T-cell (primary cell): ENCODE data around the gene OSBPL1A. TPM values are rescaled to one million over a fixed set of nuclear protein-coding genes. Genes with fewer than 3 reads are reported as not detected.
"Not testable (repeated sequence)": the region's sequence is repeated elsewhere in the genome, so short reads cannot be mapped to it uniquely, and the experiment has no call there.

Source experiments
- ATAC-seq, 4 experiments: fragments of 200-7000 bp in 3 of 4; fragments of 150-1000 bp in 1 of 4; cut with Tn5 transposase; replicated peaks in 1 of 4; 1 replicate in 3 of 4; 2 replicates in 1 of 4; pipeline ENCODE4 v1.10.0; 2021; ENCODE audit warnings: moderate library complexity in 3 of 4, mild to moderate bottlenecking in 2 of 4, moderate number of reproducible peaks in 1 of 4
- CTCF ChIA-PET, 2 donors: fragments of 300-600 bp; sonication (Branson Sonifier 250); formaldehyde crosslinking; loops; one replicate each; lab custom pipeline; 2022; ENCODE audit warnings: antibody characterized with exemption in 2 of 2; lab: Charles Lee
- POLR2A ChIA-PET, 2 donors: fragments of 300-600 bp; sonication (Branson Sonifier 250); formaldehyde crosslinking; loops; one replicate each; lab custom pipeline; 2022; ENCODE audit warnings: antibody characterized with exemption in 2 of 2; lab: Charles Lee
- DNase-seq, 35 experiments: peaks; one replicate each; pipeline versions ENCODE4 v3.0.0 to v3.0.0-alpha.2; 2013 to 2023
- H3K27ac ChIP-seq: one replicate; pipeline ENCODE4 v1.5.1; 2013; ENCODE audit warnings: low read length
- H3K27me3 ChIP-seq, 2 experiments: replicated peaks in 1 of 2; 1 replicate in 1 of 2; 2 replicates in 1 of 2; pipeline versions ENCODE4 v1.6.1 to v1.7.0; 2013; ENCODE audit warnings: low read length in 1 of 2, mixed read lengths in 1 of 2; ENCODE audit not compliant: control insufficient read depth in 2 of 2, insufficient read depth in 2 of 2; ENCODE audit errors: extremely low read depth in 1 of 2
- H3K36me3 ChIP-seq, 2 donors: 1 replicate in 1 of 2; 2 replicates in 1 of 2; pipeline versions ENCODE4 v1.6.1 to v1.7.0; 2013; ENCODE audit warnings: low read length in 1 of 2; ENCODE audit not compliant: control insufficient read depth in 2 of 2, insufficient read depth in 1 of 2; ENCODE audit errors: extremely low read depth in 1 of 2
- H3K4me1 ChIP-seq, 2 experiments: 1 replicate in 1 of 2; 2 replicates in 1 of 2; pipeline versions ENCODE4 v1.6.1 to v1.7.0; 2013; ENCODE audit warnings: low read length in 2 of 2, mixed read lengths in 1 of 2; ENCODE audit not compliant: insufficient read depth in 2 of 2, control insufficient read depth in 1 of 2; ENCODE audit errors: extremely low read depth in 1 of 2
- H3K4me3 ChIP-seq, 2 donors: 1 replicate in 1 of 2; 2 replicates in 1 of 2; pipeline versions ENCODE4 v1.5.1 to v1.7.0; 2013; ENCODE audit warnings: mild to moderate bottlenecking in 2 of 2, low read length in 1 of 2, moderate library complexity in 1 of 2; ENCODE audit not compliant: control insufficient read depth in 1 of 2; ENCODE audit errors: extremely low read depth in 1 of 2
- H3K9me3 ChIP-seq: 2 replicates; pipeline ENCODE4 v1.7.0; 2013
- H3K27ac Mint-ChIP-seq, 2 donors: one replicate each; pipeline ENCODE4 v1.8.0; 2020 to 2021; ENCODE audit warnings: mild to moderate bottlenecking in 2 of 2, mixed read lengths in 2 of 2
- H3K27me3 Mint-ChIP-seq, 2 donors: one replicate each; pipeline ENCODE4 v1.8.0; 2021 to 2022; ENCODE audit warnings: mixed read lengths in 2 of 2
- H3K36me3 Mint-ChIP-seq: one replicate; pipeline ENCODE4 v1.8.0; 2021; ENCODE audit warnings: mixed read lengths
- H3K4me1 Mint-ChIP-seq, 3 donors: one replicate each; pipeline ENCODE4 v1.8.0; 2020 to 2022; ENCODE audit warnings: mixed read lengths in 3 of 3, mild to moderate bottlenecking in 1 of 3
- H3K4me3 Mint-ChIP-seq, 3 donors: one replicate each; pipeline ENCODE4 v1.8.0; 2020 to 2022; ENCODE audit warnings: mild to moderate bottlenecking in 3 of 3, mixed read lengths in 3 of 3, moderate library complexity in 3 of 3
- H3K9me3 Mint-ChIP-seq, 3 donors: one replicate each; pipeline ENCODE4 v1.8.0; 2020 to 2022; ENCODE audit warnings: mixed read lengths in 3 of 3
- WGBS: methylation state at CpG from one replicate; pipeline ENCODE4 v1.1.5; 2013; ENCODE audit warnings: missing lambda C conversion rate; ENCODE audit not compliant: insufficient coverage; 5-methylcytosine and 5-hydroxymethylcytosine counted together
- total RNA-seq, 35 experiments: library from RNA in 6 of 35; stranded (reverse) in 6 of 35; fragments of 120-200 nt in 1 of 35; gene quantifications; one replicate each; pipeline versions ENCODE4 v1.2.1 to v1.2.4 and lab custom pipeline; 2013 to 2026

OSBPL1A gene
- total RNA-seq, 5 donors from 2014 or later (not counting 1 experiment from before 2014, with no cell fraction given), result 3.3 to 6.4 (median 4.0) TPM

DNA sequence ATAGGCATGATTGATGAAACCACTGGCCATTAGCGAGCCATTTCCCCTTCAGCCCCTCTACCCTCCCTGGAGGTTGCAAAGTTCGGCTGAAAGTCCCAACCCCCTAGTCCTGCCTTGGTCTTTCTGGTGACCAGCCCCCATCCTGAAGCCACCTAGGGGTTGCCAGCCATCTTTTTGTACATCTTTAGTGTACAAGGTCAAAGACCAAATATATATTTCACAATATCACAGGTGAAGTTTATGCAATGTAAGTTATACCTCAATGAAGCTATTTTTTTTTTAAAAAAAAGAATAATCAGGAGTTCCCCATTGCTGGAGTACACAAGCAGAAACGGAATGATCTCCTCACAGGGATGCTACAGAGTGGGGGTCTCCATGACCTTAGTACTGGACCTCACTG, 31.3 kb downstream of the OSBPL1A start:
- Mint-ChIP-seq H3K9me3 (no peaks in the 10 kb centered on the region), H3K4me3 (no peak overlapping the region), H3K27ac (no peak overlapping the region), H3K36me3 (peaks cover 3% of the 10 kb centered on the region), H3K4me1 (peaks cover 15 to 19% (median 15%) of the 10 kb centered on the region in 3 donors), H3K27me3 (no peaks in the 10 kb centered on the region)
- no peak overlapping the region for H3K27ac ChIP-seq
- POLR2A ChIA-PET, result no interaction called here
- H3K27me3 ChIP-seq, result no peaks in the 10 kb centered on the region
- H3K4me1 ChIP-seq, result peaks cover 4 to 5% of the 10 kb centered on the region in 2 experiments
- CTCF ChIA-PET, result interaction anchor here in 1 of 2 donors (0.5 to 1.3 kb wide), 2 partner anchors 13 to 123 kb away, joined by 3 read pairs; no protein-coding TSS in a partner anchor
- no peaks in the 10 kb centered on the region for H3K9me3 ChIP-seq
- ATAC-seq (no peak), DNase-seq (no peak)
- WGBS, result 75% methylated on average over 2 of the region's 3 CpGs
- no peak overlapping the region for H3K4me3 ChIP-seq
- no peaks in the 10 kb centered on the region for H3K36me3 ChIP-seq

DNA sequence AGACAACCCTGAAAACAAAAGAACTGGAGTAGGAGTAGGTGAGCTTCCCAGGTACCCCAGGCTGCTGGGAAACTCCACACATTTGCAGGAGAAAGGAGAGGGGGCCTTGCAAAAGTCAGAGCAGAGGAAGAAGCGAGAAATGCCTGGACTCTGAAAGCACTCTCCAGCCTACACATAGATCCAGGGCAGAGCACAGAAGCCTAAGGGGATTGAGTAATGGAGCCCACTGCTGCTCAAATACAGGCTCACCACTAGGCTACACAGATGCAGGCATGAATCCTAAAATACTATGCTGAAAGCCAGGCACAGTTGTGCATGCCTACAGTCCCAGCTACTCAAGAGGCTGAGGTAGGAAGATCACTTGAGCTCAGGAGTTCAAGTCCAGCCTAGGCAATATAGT, 33.4 kb downstream of the OSBPL1A start:
- CTCF ChIA-PET, result no interaction called here
- no CpG with 5 or more reads among the region's 1 CpG for WGBS
- ATAC-seq (no peak), DNase-seq (no peak)
- POLR2A ChIA-PET, result interaction anchor here in 1 of 2 donors (0.7 kb wide), 1 partner anchor 477 kb away, joined by 3 read pairs; no protein-coding TSS in a partner anchor
- Histone ChIP-seq H3K9me3 (no peaks in the 10 kb centered on the region), H3K27me3 (no peaks in the 10 kb centered on the region), H3K4me3 (no peak overlapping the region), H3K27ac (no peak overlapping the region), H3K4me1 (peaks cover 2 to 5% of the 10 kb centered on the region in 2 experiments), H3K36me3 (no peaks in the 10 kb centered on the region)
- no peak overlapping the region for H3K4me3 Mint-ChIP-seq
- no peaks in the 10 kb centered on the region for H3K27me3 Mint-ChIP-seq
- H3K36me3 Mint-ChIP-seq, result peaks cover 3% of the 10 kb centered on the region
- no peak overlapping the region for H3K27ac Mint-ChIP-seq
- H3K4me1 Mint-ChIP-seq, result peaks cover 8 to 10% (median 10%) of the 10 kb centered on the region in 3 donors
- H3K9me3 Mint-ChIP-seq, result no peaks in the 10 kb centered on the region

DNA sequence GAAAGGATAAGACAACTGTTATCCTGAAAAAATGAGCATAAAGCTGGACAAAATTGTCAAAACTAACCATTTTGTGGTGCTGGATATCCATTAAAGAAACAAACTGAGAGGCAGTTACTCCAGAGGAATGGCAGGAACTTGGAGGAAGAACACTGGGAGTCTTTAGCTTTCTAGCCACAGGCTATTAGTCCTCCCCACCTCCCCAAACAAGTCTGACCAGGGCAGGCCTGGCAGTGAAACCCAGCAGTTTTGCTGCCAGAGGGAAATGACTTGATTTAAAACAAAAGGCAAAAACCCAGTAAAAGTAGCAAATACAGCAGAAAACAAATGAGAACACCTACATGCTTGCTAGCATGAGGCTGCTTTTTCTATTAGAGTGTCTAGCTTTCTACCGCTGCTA, 34.9 kb downstream of the OSBPL1A start:
- ChIA-PET POLR2A (no interaction called here), CTCF (interaction anchor here (1.5 to 5.3 kb wide), 3 partner anchors 13 to 126 kb away, joined by 3 to 30 read pairs (median 13); no protein-coding TSS in a partner anchor)
- no peak overlapping the region for H3K4me3 Mint-ChIP-seq
- DNase-seq (no peak), ATAC-seq (no peak)
- H3K4me3 ChIP-seq, result no peak overlapping the region
- H3K27ac ChIP-seq, result no peak overlapping the region
- H3K4me1 Mint-ChIP-seq, result no peaks in the 10 kb centered on the region
- no peaks in the 10 kb centered on the region for H3K9me3 ChIP-seq
- peaks cover 3% of the 10 kb centered on the region for H3K36me3 Mint-ChIP-seq
- 83% methylated on average over 1 of the region's 1 CpG for WGBS
- H3K27me3 ChIP-seq, result no peaks in the 10 kb centered on the region
- H3K27ac Mint-ChIP-seq, result no peak overlapping the region
- H3K9me3 Mint-ChIP-seq, result no peaks in the 10 kb centered on the region
- no peaks in the 10 kb centered on the region for H3K4me1 ChIP-seq
- no peaks in the 10 kb centered on the region for H3K27me3 Mint-ChIP-seq
- no peaks in the 10 kb centered on the region for H3K36me3 ChIP-seq

DNA sequence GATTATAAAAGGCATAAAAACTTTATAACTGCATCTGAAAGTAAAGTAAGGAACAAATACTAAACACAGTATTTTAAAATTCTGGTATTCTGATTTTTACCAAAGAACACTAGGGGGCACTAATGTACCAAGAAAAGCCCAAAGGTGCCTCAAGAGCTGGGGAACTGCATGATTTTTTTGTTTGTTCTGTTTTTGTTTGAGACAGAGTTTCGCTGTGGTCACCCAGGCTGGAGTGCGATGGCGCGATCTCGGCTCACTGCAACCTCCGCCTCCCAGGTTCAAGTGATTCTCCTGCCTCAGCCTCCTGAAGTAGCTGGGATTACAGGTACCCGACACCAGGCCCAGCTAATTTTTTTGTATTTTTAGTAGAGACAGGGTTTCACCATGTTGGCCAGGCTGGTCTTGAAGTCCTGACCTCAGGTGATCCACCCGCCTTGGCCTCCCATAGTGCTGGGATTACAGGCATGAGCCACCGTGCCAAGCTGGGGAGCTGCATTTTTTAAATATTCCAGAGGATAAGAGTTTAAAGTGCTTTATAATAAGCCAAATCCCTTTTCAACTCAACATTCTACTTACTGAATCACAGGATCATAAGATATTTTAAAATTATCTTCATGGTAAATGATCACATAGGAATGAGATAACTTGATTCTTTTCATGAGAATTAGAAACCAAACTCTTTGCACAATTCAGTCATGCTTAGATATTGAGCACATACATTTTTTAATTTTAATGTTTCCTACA, 37.7 kb downstream of the OSBPL1A start:
- H3K27me3 ChIP-seq, H3K4me1 ChIP-seq, H3K27me3 Mint-ChIP-seq, H3K4me3 ChIP-seq, H3K27ac Mint-ChIP-seq, H3K36me3 Mint-ChIP-seq, POLR2A ChIA-PET, H3K36me3 ChIP-seq, H3K27ac ChIP-seq, H3K4me1 Mint-ChIP-seq, H3K9me3 Mint-ChIP-seq, H3K4me3 Mint-ChIP-seq, H3K9me3 ChIP-seq: not testable (repeated sequence)
- ATAC-seq (peak in 1 of 4 experiments; percentile 39), DNase-seq (peak in 2 of 35 experiments; percentile 6 to 62)
- WGBS, result 0% methylated on average over 1 of the region's 9 CpGs
- CTCF ChIA-PET, result interaction anchor here (0.7 to 5.3 kb wide), 9 partner anchors 8 to 367 kb away, joined by 3 to 44 read pairs (median 7); no protein-coding TSS in a partner anchor

DNA sequence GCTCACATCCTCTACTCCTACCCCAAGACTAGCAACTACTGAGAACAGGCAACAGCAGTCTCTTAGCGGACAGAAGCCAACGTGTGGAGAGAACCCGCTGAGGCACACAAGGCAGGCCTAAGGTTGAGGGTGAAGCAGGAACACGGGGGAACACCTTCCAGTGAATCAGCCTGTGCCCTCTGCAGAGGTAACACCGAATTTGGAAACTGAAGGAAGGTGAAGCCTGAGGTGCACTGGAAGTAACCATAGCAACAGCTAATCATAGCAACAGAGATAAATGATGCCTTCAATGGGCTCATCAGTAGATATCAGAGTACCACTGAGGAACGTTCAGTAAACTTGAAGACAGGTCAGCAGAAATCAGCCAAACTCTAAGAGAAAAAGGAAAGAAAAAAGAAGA, 43.3 kb downstream of the OSBPL1A start:
- DNase-seq, result no peak
- H3K4me3 Mint-ChIP-seq, result no peak overlapping the region
- no peak overlapping the region for H3K27ac Mint-ChIP-seq
- ChIA-PET POLR2A (interaction anchor here in 1 of 2 donors (0.5 kb wide), 1 partner anchor 598 kb away, joined by 3 read pairs; no protein-coding TSS in a partner anchor), CTCF (interaction anchor here in 1 of 2 donors (0.6 to 1.0 kb wide), 2 partner anchors 135 to 441 kb away, joined by 4 to 5 read pairs; no protein-coding TSS in a partner anchor)
- H3K9me3 Mint-ChIP-seq, result peaks cover 0 to 2% (median 0%) of the 10 kb centered on the region in 3 donors
- no peaks in the 10 kb centered on the region for H3K4me1 Mint-ChIP-seq
- no peaks in the 10 kb centered on the region for H3K36me3 Mint-ChIP-seq
- Histone ChIP-seq H3K27me3 (peaks cover 0 to 4% of the 10 kb centered on the region in 2 experiments), H3K36me3 (no peaks in the 10 kb centered on the region), H3K27ac (no peak overlapping the region), H3K4me3 (no peak overlapping the region), H3K9me3 (no peaks in the 10 kb centered on the region), H3K4me1 (no peaks in the 10 kb centered on the region)
- 80% methylated on average over 4 of the region's 6 CpGs for WGBS
- peaks cover 0 to 4% of the 10 kb centered on the region in 2 donors for H3K27me3 Mint-ChIP-seq
- ATAC-seq, result no peak

DNA sequence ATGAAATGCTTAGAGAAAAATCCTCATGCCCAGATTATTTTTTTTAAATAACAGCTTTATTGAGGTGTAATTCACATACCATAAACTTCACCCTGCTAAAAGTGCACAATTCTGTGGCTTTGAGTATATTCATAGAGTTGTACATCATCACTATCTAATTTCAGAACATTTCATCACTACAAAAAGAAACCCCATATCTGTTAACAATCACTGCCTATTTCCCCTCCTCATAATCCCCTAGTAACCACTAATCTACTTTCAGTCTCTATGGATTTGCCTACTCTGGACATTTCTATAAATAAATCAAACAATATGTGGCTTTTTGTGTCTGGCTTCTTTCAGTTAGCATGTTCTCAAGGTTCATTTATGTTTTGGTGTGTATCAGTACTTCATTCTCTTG, 51.4 kb downstream of the OSBPL1A start:
- Mint-ChIP-seq H3K27me3 (peaks cover 0 to 2% of the 10 kb centered on the region in 2 donors), H3K9me3 (no peaks in the 10 kb centered on the region), H3K4me1 (no peaks in the 10 kb centered on the region), H3K4me3 (no peak overlapping the region), H3K36me3 (no peaks in the 10 kb centered on the region), H3K27ac (no peak overlapping the region)
- DNase-seq, result no peak
- Histone ChIP-seq H3K9me3 (no peaks in the 10 kb centered on the region), H3K4me1 (no peaks in the 10 kb centered on the region), H3K27me3 (peaks cover 0 to 11% of the 10 kb centered on the region in 2 experiments), H3K27ac (no peak overlapping the region), H3K4me3 (no peak overlapping the region), H3K36me3 (no peaks in the 10 kb centered on the region)
- ATAC-seq, result no peak
- POLR2A ChIA-PET, result interaction anchor here in 1 of 2 donors (0.6 kb wide), 1 partner anchor 1813 kb away, joined by 3 read pairs; no protein-coding TSS in a partner anchor
- CTCF ChIA-PET, result interaction anchor here in 1 of 2 donors (0.6 kb wide), 1 partner anchor 1290 kb away, joined by 3 read pairs; no protein-coding TSS in a partner anchor
